Common myeloid progenitor, CD34-positive (primary cell): ENCODE results near the gene ANKMY1.

Experiments
- CTCF ChIA-PET: fragments of 350-600 bp; sonication (Branson Sonifier 250); formaldehyde crosslinking; loops from one replicate; lab custom pipeline; 2021; ENCODE audit warnings: antibody characterized with exemption; lab: Charles Lee
- POLR2A ChIA-PET: fragments of 350-600 bp; sonication (Branson Sonifier 250); formaldehyde crosslinking; loops from one replicate; lab custom pipeline; 2021; ENCODE audit warnings: antibody characterized with exemption; lab: Charles Lee
- DNase-seq, 3 donors: peaks; one replicate each; pipeline versions ENCODE4 v3.0.0 to v3.0.0-alpha.2; 2013
- H3K27ac ChIP-seq, 2 experiments: 1 replicate in 1 of 2; 2 replicates in 1 of 2; pipeline ENCODE4 v1.7.0; 2013; ENCODE audit warnings: inconsistent platforms in 2 of 2, low read length in 2 of 2, mild to moderate bottlenecking in 2 of 2, low read depth in 1 of 2, moderate library complexity in 1 of 2; ENCODE audit not compliant: severe bottlenecking in 2 of 2, insufficient read depth in 1 of 2, poor library complexity in 1 of 2
- H3K27me3 ChIP-seq, 5 experiments: replicated peaks in 2 of 5; 1 replicate in 3 of 5; 2 replicates in 2 of 5; pipeline versions ENCODE4 v1.6.1 to v1.7.0; 2013; ENCODE audit warnings: low read length in 4 of 5, mild to moderate bottlenecking in 2 of 5, moderate library complexity in 2 of 5, inconsistent platforms in 1 of 5; ENCODE audit not compliant: insufficient read depth in 5 of 5, control insufficient read depth in 4 of 5
- H3K36me3 ChIP-seq, 4 experiments: 1 replicate in 2 of 4; 2 replicates in 2 of 4; pipeline versions ENCODE4 v1.6.1 to v1.7.0; 2013; ENCODE audit warnings: low read length in 3 of 4, control low read depth in 1 of 4, mild to moderate bottlenecking in 1 of 4; ENCODE audit not compliant: control insufficient read depth in 4 of 4, insufficient read depth in 4 of 4
- H3K4me1 ChIP-seq, 4 experiments: 1 replicate in 3 of 4; 2 replicates in 1 of 4; pipeline versions ENCODE4 v1.6.1 to v1.7.1; 2013; ENCODE audit warnings: low read length in 3 of 4, mild to moderate bottlenecking in 3 of 4, control low read depth in 1 of 4, inconsistent platforms in 1 of 4, moderate library complexity in 1 of 4; ENCODE audit not compliant: control insufficient read depth in 4 of 4, insufficient read depth in 4 of 4; ENCODE audit errors: control extremely low read depth in 1 of 4
- H3K4me3 ChIP-seq, 7 experiments: 1 replicate in 4 of 7; 2 replicates in 3 of 7; pipeline versions ENCODE4 v1.5.1 to v1.7.0; 2013; ENCODE audit warnings: mild to moderate bottlenecking in 7 of 7, low read length in 6 of 7, moderate library complexity in 6 of 7, inconsistent platforms in 2 of 7, low read depth in 2 of 7, control low read depth in 1 of 7; ENCODE audit not compliant: insufficient read depth in 4 of 7, control insufficient read depth in 1 of 7; ENCODE audit errors: extremely low read depth in 1 of 7
- H3K9me3 ChIP-seq, 5 experiments: 1 replicate in 4 of 5; 2 replicates in 1 of 5; pipeline versions ENCODE4 v1.6.1 to v1.7.1; 2013; ENCODE audit warnings: low read length in 4 of 5, mild to moderate bottlenecking in 2 of 5, inconsistent platforms in 1 of 5, low read depth in 1 of 5, moderate library complexity in 1 of 5; ENCODE audit not compliant: control insufficient read depth in 4 of 5, insufficient read depth in 2 of 5; ENCODE audit errors: control extremely low read depth in 1 of 5
- WGBS: methylation state at CpG from one replicate; pipeline ENCODE4 v1.1.5; 2013; ENCODE audit not compliant: insufficient coverage; 5-methylcytosine and 5-hydroxymethylcytosine counted together

Gene ANKMY1

DNA sequence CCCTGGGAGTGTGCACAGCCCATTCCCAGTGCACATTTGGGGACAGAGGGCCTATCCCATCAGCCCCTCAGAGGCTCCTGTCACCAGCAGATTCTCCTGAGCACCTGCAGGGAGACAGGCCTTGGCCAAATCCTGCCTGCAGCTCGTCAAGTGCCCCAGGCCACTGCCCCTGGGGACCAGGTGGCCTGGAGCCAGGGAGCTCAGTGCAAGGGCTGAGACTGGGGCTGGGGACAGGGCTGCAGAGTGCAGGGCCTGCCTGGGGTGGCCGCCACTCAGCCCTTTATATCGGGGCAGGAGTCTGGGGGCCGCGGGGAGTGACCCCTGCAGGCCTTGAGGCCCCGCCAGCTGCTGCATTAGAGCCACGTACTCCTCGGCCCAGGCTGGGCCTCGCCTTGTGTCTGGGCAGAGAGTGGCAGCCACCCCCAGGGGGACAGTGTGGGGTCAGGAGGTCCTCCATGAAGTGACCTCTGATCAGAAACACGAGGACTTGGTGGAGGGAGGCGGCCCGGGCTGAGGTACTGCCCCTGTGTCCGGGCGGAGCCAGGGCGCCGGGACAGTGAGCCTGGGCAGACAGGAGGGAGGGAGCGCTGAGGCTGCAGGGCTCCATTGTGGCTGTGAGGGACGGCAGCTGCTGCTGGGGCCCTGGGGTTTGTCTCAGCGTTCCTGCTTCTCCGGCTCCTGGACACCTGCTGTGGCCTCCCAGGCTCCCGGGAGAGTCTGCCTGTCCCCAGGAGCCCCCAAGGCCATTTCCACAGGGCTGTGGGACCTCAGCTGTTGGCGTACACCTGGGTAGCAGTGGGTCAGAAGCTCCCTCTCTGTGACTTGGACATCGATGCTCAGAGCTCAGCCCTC, 98.2 kb downstream of the ANKMY1 start:
- H3K27me3 ChIP-seq: peaks cover 0 to 38% (median 21%) of the 10 kb centered on the region in 5 experiments
- no peaks in the 10 kb centered on the region for H3K9me3 ChIP-seq
- peaks cover 0 to 4% (median under 1%) of the 10 kb centered on the region in 4 experiments for H3K4me1 ChIP-seq
- 87% methylated on average over 22 of the region's 23 CpGs for WGBS
- H3K36me3 ChIP-seq: no peaks in the 10 kb centered on the region
- CTCF ChIA-PET: no interaction called here
- no peak overlapping the region for H3K4me3 ChIP-seq
- no peak overlapping the region for H3K27ac ChIP-seq
- POLR2A ChIA-PET: no interaction called here
- no peak for DNase-seq

DNA sequence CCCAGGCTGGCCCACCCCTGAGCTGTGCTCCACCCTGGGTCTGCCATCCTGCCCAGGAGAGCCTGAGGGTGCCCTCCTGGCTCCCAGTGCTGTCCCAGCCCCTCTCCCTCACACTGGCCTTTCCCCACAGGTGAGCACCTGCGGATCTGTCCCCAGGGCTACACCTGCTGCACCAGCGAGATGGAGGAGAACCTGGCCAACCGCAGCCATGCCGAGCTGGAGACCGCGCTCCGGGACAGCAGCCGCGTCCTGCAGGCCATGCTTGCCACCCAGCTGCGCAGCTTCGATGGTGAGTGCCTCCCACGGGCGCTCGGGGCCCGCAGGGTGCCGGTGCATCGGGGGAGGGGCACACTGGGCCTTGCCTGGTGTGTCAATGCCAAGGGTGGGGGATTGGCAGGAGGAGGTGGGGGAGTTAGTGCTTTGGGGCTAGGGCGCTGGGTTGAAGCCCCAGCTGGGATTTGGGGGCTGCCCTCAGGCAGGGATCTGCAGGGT, 98.8 kb downstream of the ANKMY1 start:
- DNase-seq: no peak
- no peak overlapping the region for H3K4me3 ChIP-seq
- peaks cover 0 to 45% (median 25%) of the 10 kb centered on the region in 5 experiments for H3K27me3 ChIP-seq
- H3K27ac ChIP-seq: no peak overlapping the region
- 97% methylated on average over 18 of the region's 18 CpGs for WGBS
- H3K9me3 ChIP-seq: no peaks in the 10 kb centered on the region
- H3K36me3 ChIP-seq: no peaks in the 10 kb centered on the region
- POLR2A ChIA-PET: no interaction called here
- H3K4me1 ChIP-seq: peaks cover 0 to 8% (median 3%) of the 10 kb centered on the region in 4 experiments
- CTCF ChIA-PET: no interaction called here

DNA sequence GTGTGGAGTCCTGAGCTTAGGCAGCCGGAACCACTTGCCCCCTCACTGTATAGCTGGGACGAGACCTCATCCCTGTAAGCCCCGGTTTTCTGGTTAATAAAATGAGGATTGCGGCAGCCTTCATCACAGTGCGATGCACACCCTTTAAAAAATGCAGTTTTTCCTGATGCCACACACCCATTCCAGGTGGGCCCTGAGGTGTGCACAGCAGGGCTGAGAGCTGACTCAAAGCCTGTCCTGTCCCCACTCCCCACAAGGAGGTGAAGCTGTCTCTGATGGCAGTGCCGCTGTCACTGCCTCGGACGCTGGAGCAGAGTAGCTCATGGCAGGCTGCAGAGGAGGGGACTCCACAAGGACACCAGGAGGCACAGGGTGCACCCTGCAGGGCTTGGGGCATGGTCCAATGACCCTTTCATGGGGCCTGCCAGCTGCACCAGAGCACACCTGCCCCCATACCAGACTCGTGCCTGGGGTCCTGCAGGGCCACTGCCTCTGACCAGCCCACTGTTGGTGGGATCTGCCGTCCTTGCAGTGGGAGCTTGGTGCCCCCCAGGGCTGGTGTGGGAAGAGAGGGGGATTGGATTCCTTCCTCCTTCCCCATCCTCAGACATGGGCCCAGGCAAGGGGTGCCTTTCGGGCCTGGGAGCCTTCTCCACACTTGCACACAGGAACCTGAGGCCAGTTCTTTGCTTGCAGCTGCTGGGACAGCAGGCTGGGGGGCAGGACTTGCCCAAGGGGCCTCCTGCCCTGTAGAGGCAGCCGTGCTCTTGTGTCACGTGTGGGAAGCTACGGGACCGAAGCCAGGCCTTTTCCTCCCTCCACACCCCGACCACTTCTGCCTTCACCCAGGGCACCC, 99.5 kb downstream of the ANKMY1 start:
- Histone ChIP-seq H3K27me3 (peaks cover 0 to 49% (median 25%) of the 10 kb centered on the region in 5 experiments), H3K36me3 (no peaks in the 10 kb centered on the region), H3K4me1 (peaks cover 0 to 11% (median 3%) of the 10 kb centered on the region in 4 experiments), H3K9me3 (no peaks in the 10 kb centered on the region), H3K27ac (no peak overlapping the region), H3K4me3 (no peak overlapping the region)
- POLR2A ChIA-PET: no interaction called here
- WGBS: 83% methylated on average over 11 of the region's 16 CpGs
- no peak for DNase-seq
- CTCF ChIA-PET: interaction anchor here (0.6 kb wide), 1 partner anchor 230 kb away, joined by 3 read pairs; no protein-coding TSS in a partner anchor

DNA sequence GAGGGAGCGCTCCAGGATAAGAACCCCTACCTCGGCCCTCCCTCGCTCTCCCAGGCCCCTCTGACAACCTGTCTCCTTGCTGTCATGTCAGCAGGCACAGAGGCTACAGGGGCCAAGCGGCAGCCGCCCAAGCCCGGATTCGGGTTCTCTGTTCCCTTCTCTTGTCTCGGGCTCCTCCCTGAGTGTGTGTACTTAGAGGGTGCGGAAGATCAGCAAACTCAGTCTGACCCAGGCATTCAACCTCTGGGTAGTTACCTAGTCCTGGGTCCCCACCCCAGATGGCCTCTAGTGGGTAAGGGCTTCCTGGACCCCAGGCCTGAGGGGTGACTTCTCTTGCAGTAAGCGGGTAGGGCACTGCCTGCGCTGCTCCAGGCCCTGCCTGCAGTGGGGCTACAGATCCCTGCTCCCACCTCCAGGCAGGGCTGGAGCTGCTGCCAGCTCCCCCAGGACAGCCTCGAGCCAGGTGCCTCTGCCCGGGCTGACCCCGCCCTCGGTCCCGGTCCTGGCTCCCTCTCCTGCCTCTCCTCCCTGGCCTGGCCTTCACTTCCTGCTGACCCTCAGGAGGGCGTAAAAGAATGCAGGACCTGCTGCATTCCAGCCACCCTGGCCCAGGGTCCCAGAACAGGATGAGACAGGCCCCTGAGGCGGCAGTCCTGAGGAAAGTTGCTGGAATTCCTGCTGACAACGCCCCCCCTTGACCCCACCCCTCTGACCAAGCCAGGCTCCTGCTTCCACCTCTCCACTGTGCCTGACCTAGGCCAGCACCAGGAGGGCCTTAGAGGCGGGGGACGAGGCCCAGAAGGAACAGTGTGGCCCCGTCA, 100.4 kb downstream of the ANKMY1 start:
- H3K36me3 ChIP-seq: no peaks in the 10 kb centered on the region
- WGBS: 87% methylated on average over 19 of the region's 22 CpGs
- H3K4me3 ChIP-seq: no peak overlapping the region
- CTCF ChIA-PET: interaction anchor here (0.6 to 1.6 kb wide), 2 partner anchors 18 to 230 kb away, joined by 3 read pairs; no protein-coding TSS in a partner anchor
- POLR2A ChIA-PET: no interaction called here
- no peak overlapping the region for H3K27ac ChIP-seq
- peaks cover 0 to 15% (median 7%) of the 10 kb centered on the region in 4 experiments for H3K4me1 ChIP-seq
- H3K27me3 ChIP-seq: peaks cover 0 to 56% (median 25%) of the 10 kb centered on the region in 5 experiments
- no peak for DNase-seq
- H3K9me3 ChIP-seq: no peaks in the 10 kb centered on the region

DNA sequence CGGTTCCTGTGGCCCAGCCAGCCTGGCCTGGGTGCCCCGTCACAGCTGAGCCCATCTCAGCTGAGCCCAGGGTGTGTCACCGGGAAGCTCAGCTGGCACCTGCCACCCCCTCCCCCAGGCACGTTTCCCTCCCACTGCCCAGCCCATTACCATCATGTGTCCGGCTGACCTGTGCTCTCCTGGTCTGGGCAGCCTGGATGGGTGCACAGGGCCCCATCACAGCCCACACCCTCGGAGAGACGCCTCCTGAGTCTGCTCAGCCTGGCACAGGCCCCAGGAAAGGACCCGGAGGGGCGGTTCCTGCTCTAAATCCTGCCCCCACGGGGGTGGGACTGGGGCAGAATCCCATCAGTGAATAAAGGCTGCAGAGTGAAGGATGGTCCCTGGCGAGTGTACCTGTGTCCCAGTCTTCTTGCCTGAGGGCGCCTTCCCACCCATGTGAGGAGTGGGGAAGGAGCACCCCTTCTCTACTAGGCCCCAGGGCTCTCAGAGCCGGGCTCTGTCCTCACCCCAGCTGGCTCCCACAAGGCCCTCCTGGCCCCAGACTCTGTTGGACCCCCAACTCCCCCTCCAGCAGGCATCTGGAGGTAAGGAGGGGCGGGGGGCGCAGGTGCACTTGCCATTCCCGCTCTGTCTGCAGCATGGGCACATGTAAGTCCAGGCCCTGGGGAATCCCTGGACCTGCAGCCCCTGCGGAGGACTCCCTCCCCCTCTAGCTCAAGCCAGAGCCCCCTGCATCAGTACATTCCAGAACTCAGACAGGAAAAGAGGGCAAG, 101.2 kb downstream of the ANKMY1 start:
- Histone ChIP-seq H3K4me3 (no peak overlapping the region), H3K27me3 (peaks cover 0 to 64% (median 28%) of the 10 kb centered on the region in 5 experiments), H3K27ac (no peak overlapping the region), H3K9me3 (no peaks in the 10 kb centered on the region), H3K4me1 (peaks cover 0 to 21% (median 10%) of the 10 kb centered on the region in 4 experiments), H3K36me3 (no peaks in the 10 kb centered on the region)
- POLR2A ChIA-PET: no interaction called here
- 79% methylated on average over 14 of the region's 17 CpGs for WGBS
- DNase-seq: no peak
- CTCF ChIA-PET: interaction anchor here (1.6 kb wide), 1 partner anchor 18 kb away, joined by 3 read pairs; no protein-coding TSS in a partner anchor
